ENCODE data around the gene SNX8. TPM values are rescaled to one million over a fixed set of nuclear protein-coding genes. Genes with fewer than 3 reads are reported as not detected.

Gene SNX8
- total and polyA plus RNA-seq, 2 of the 13 experiments (the other 11 are each of a cell fraction or from before 2014, with no cell fraction given): 20.6 to 45.2 TPM

- TF ChIP-seq, protein P1, sequence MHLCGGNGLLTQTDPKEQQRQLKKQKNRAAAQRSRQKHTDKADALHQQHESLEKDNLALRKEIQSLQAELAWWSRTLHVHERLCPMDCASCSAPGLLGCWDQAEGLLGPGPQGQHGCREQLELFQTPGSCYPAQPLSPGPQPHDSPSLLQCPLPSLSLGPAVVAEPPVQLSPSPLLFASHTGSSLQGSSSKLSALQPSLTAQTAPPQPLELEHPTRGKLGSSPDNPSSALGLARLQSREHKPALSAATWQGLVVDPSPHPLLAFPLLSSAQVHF (CRISPR knock-in tag; IDR thresholded peaks at IDR 0.05): no peak
- TF ChIP-seq ZFX (CRISPR knock-in tag; IDR thresholded peaks at IDR 0.05; ENCODE audit: low read depth) (no peak), ZNF121 (CRISPR knock-in tag; IDR thresholded peaks at IDR 0.05) (no peak), SNAPC4 (CRISPR knock-in tag; IDR thresholded peaks at IDR 0.05) (no peak), DNMT1 (CRISPR knock-in tag; IDR thresholded peaks at IDR 0.05) (no peak), ZNF432 (CRISPR knock-in tag; IDR thresholded peaks at IDR 0.05; ENCODE audit: borderline replicate concordance) (0 out of 2 replicates have a peak, but pooled peaks have one; percentile 43), FLYWCH1 (CRISPR knock-in tag; IDR thresholded peaks at IDR 0.05) (no peak), DRAP1 (CRISPR knock-in tag; IDR thresholded peaks at IDR 0.05) (peak; percentile 74)
- TF ChIP-seq, protein P2, sequence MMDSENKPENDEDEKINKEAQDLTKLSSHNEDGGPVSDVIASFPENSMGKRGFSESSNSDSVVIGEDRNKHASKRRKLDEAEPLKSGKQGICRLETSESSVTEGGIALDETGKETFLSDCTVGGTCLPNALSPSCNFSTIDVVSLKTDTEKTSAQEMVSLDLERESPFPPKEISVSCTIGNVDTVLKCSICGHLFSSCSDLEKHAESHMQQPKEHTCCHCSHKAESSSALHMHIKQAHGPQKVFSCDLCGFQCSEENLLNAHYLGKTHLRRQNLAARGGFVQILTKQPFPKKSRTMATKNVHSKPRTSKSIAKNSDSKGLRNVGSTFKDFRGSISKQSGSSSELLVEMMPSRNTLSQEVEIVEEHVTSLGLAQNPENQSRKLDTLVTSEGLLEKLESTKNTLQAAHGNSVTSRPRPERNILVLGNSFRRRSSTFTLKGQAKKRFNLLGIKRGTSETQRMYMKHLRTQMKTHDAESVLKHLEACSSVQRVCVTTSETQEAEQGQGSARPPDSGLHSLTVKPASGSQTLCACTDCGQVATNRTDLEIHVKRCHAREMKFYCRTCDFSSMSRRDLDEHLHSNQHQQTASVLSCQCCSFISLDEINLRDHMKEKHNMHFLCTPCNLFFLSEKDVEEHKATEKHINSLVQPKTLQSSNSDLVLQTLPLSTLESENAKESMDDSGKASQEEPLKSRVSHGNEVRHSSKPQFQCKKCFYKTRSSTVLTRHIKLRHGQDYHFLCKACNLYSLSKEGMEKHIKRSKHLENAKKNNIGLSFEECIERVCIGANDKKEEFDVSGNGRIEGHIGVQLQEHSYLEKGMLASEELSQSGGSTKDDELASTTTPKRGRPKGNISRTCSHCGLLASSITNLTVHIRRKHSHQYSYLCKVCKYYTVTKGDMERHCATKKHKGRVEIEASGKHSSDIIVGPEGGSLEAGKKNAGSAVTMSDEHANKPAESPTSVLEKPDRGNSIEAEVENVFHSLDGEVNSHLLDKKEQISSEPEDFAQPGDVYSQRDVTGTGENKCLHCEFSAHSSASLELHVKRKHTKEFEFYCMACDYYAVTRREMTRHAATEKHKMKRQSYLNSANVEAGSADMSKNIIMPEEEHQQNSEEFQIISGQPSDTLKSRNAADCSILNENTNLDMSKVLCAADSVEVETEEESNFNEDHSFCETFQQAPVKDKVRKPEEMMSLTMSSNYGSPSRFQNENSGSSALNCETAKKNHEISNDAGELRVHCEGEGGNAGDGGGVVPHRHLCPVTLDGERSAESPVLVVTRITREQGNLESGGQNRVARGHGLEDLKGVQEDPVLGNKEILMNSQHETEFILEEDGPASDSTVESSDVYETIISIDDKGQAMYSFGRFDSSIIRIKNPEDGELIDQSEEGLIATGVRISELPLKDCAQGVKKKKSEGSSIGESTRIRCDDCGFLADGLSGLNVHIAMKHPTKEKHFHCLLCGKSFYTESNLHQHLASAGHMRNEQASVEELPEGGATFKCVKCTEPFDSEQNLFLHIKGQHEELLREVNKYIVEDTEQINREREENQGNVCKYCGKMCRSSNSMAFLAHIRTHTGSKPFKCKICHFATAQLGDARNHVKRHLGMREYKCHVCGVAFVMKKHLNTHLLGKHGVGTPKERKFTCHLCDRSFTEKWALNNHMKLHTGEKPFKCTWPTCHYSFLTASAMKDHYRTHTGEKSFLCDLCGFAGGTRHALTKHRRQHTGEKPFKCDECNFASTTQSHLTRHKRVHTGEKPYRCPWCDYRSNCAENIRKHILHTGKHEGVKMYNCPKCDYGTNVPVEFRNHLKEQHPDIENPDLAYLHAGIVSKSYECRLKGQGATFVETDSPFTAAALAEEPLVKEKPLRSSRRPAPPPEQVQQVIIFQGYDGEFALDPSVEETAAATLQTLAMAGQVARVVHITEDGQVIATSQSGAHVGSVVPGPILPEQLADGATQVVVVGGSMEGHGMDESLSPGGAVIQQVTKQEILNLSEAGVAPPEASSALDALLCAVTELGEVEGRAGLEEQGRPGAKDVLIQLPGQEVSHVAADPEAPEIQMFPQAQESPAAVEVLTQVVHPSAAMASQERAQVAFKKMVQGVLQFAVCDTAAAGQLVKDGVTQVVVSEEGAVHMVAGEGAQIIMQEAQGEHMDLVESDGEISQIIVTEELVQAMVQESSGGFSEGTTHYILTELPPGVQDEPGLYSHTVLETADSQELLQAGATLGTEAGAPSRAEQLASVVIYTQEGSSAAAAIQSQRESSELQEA (CRISPR knock-in tag; IDR thresholded peaks at IDR 0.05; ENCODE audit: not compliant biosample characterization): no peak
- TF ChIP-seq, protein P3, sequence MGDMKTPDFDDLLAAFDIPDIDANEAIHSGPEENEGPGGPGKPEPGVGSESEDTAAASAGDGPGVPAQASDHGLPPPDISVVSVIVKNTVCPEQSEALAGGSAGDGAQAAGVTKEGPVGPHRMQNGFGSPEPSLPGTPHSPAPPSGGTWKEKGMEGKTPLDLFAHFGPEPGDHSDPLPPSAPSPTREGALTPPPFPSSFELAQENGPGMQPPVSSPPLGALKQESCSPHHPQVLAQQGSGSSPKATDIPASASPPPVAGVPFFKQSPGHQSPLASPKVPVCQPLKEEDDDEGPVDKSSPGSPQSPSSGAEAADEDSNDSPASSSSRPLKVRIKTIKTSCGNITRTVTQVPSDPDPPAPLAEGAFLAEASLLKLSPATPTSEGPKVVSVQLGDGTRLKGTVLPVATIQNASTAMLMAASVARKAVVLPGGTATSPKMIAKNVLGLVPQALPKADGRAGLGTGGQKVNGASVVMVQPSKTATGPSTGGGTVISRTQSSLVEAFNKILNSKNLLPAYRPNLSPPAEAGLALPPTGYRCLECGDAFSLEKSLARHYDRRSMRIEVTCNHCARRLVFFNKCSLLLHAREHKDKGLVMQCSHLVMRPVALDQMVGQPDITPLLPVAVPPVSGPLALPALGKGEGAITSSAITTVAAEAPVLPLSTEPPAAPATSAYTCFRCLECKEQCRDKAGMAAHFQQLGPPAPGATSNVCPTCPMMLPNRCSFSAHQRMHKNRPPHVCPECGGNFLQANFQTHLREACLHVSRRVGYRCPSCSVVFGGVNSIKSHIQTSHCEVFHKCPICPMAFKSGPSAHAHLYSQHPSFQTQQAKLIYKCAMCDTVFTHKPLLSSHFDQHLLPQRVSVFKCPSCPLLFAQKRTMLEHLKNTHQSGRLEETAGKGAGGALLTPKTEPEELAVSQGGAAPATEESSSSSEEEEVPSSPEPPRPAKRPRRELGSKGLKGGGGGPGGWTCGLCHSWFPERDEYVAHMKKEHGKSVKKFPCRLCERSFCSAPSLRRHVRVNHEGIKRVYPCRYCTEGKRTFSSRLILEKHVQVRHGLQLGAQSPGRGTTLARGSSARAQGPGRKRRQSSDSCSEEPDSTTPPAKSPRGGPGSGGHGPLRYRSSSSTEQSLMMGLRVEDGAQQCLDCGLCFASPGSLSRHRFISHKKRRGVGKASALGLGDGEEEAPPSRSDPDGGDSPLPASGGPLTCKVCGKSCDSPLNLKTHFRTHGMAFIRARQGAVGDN (CRISPR knock-in tag; IDR thresholded peaks at IDR 0.05): peak; percentile 99
These were observed 39.6 kb upstream of the SNX8 start (continued) for GRCh38 chr7:2353936-2354185.

Measured in HepG2 (cell line).